HG03025 (cell line): ENCODE measurements around the gene FAM53B.
A peak's percentile ranks its signal among the peaks of the same experiment; 100 is the strongest.
"Not testable (repeated sequence)": the region's sequence is repeated elsewhere in the genome, so short reads cannot be mapped to it uniquely, and the experiment has no call there.

ENCODE experiments used
- ATAC-seq: cut with Tn5 transposase; IDR thresholded peaks from one replicate; pipeline ENCODE4 v1.9.1; 2021; ENCODE audit warnings: mild to moderate bottlenecking, moderate library complexity; ENCODE audit not compliant: unreplicated experiment, low FRiP score

FAM53B gene, protein sequence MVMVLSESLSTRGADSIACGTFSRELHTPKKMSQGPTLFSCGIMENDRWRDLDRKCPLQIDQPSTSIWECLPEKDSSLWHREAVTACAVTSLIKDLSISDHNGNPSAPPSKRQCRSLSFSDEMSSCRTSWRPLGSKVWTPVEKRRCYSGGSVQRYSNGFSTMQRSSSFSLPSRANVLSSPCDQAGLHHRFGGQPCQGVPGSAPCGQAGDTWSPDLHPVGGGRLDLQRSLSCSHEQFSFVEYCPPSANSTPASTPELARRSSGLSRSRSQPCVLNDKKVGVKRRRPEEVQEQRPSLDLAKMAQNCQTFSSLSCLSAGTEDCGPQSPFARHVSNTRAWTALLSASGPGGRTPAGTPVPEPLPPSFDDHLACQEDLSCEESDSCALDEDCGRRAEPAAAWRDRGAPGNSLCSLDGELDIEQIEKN

DNA sequence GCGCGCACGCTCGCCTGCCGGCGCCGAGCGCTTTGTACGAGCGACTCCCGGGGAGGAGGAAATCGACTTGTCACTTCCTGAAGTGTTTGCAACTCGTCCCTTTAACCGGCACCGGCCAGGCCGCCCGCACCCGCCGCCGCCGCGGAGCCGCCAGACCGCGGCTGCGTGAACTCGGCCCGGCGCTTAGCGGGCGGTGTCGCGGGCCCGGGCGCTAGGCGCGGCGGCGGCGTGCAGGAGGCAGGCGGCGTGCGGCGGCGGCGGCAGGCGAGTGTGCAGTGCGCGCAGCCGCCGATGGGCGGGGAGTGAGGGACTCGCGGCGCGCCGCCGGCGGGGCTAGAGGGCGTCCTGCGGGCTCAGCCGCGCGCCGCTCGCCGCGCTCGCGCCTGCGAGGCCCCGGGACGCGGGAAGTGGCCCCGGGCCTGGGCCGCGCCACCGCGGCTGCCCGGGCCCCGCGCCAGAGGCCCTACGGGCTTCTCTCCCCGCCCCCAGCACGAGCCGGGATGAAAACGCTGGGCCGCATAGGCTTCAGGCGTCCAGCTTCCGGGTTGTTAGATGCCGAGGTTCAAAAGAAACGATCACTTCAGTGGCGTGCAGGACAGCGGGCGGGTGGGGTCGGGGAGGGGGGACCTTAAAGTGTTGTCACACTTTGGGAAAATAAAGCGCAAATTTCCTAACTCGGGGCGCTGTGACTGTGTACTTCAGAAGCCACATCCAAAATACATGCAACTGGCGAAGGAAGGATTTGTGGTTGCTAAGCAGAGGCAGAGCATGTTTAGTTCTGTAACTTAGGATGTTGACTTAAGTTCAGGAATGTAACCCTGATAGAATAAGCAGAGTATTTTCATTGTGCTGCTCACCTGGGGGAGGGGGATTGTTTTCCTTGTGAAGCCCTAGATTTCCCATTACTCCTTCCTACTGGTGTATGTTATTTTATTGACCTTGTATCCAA, at the start of gene FAM53B:
TSS of gene FAM53B (minus strand) at position 277 of the 949 bp plus-strand sequence. CDS start 37,665 bp downstream, outside the sequence.
- ATAC-seq: peak; percentile 64

DNA sequence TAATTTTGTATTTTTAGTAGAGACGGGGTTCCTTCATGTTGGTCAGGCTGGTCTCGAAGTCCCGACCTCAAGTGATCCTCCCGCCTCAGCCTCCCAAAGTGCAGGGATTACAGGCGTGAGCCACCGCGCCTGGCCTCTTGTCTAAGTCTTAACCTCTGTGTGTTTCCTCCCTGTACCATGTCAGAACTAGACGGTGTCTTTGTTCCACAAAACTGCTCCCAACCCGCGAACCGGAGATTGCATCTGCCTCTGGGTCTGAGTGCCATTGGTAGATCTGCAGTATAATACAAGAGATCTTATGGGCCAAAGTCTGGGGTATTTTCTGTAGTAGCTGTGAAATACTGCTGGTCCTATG, 48.8 kb upstream of the FAM53B start:
- no peak for ATAC-seq

DNA sequence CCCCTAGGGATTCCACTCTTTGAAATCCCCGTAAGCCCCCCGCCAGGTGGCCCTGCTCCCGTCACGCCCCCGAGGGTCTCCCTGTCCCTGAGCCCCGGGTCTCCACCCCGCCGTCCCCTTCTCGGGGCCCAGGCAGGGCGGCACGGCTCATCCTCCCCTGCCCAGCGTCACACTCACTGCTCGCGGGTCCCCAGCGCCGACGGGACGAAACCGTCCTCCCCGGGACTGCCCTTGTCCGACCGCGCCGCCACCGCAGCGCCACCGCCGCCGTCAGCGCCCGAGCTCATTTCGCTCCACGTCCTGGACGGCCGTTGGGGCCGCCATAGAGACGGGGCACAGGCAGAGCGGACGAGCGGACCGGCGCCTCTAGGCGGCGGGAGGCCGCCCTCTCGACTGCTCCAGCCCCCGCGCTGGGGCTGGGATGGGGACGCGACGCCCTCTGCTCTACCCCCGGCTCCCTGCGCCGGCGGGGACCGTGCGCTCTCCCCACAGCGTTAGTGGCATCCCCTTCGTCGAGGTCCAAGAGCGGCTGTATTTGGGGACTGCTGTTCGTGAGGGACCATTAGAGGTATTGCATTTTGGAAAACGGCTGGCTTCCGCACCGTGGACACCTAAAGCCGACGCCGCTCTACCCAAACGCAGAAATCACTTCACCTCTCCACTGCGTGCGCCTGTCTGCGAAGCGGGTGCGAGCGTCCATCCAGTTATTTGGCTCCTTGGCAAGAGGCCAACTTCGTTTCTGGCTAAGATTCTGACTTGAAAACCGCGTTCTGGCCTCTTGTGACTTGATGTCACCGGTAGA, 47.6 kb upstream of the FAM53B start, which contains the start of gene EEF1AKMT2:
TSS of gene EEF1AKMT2 (minus strand) at position 341 of the 802 bp plus-strand sequence. CDS start at position 287, 54 bp downstream.
- ATAC-seq: peak; percentile 77

DNA sequence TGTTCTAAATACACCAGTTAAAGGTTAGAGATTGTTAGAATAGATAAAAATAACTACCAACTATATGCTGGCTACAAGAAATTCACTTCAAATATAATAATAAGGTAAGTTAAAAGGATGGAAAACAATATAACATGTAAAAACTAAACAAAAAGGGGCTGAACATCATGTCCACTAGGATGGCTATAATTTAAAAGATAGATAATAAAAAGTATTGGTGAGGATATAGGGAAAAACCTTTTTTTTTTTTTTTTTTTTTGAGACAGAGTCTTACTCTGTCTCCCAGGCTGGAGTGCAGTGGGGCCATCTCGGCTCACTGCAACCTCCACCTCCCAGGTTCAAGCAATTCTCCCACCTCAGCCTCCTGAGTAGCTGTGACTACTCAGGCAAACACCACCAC, 38.7 kb upstream of the FAM53B start:
- ATAC-seq: not testable (repeated sequence)

DNA sequence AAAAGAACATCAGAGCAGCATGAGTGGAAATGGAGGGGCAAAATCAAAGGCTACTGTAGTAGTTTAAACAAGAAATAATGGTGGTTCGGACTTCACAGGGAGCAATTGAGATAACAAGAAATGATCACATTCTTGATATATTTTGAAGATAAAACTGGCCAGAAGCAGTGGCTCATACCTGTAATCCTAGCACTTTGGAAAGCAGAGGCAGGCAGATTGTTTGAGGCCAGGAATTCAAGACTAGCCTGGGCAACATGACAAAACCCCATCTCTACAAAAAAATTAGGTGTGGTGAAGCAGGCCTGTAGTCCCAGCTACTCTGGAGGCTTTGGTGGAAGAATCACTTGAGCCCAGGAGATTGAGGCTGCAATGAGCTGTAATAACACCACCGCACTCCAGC, 24.6 kb upstream of the FAM53B start:
- ATAC-seq: no peak

DNA sequence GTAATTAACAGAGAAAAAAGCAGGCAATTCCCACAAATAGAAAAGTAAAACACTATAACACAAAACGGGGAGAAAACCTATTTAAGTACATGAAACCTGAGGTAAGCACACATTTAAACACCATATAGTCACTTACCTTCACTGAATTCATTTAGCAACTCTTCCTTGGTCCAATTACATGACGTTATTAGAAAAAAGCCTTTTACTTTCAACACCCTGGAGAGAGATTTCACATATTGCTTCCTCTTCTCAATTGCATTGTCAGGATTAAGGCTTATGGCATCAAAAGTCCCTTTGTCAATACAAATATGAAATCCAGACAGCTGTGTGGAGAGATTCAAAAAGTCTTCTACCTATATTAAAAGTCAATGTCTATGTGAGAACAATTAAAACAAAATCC, 21.1 kb upstream of the FAM53B start:
- ATAC-seq: no peak

DNA sequence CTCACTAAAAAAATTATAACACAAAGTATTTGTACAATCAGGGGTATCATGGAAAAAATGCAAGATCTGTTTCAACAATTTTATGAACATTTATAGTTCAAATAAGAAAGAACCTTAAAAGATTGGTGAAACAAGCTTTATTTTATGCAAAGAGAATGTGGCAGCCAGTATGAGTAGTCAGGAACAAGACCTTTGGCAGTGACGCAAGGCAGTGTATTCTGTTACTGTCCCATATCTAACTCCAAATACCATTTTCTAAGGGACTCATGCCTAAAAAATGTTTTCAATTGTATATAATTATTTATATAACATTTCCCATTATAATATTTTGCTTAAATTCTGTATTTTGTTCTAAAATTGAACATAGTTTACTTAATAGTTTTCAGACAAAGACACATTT, 19.1 kb upstream of the FAM53B start:
- ATAC-seq: no peak

DNA sequence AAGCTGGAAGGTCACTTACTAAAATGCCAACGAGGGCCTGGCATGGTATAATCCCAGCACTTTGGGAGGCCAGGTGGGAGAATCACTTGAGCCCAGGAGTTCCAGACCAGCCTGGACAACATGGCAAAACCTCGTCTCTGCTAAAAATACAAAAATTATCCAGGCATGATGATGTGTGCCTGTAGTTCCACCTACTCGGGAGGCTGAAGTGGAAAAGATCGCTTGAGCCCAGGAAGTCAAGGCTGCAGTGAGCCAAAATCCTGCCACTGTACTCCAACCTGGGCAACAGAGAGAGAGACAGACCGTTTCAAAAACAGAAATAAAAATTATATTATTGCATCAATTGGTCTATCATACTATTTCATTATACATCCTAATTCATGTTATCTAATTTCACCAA, 18.1 kb upstream of the FAM53B start:
- no peak for ATAC-seq

DNA sequence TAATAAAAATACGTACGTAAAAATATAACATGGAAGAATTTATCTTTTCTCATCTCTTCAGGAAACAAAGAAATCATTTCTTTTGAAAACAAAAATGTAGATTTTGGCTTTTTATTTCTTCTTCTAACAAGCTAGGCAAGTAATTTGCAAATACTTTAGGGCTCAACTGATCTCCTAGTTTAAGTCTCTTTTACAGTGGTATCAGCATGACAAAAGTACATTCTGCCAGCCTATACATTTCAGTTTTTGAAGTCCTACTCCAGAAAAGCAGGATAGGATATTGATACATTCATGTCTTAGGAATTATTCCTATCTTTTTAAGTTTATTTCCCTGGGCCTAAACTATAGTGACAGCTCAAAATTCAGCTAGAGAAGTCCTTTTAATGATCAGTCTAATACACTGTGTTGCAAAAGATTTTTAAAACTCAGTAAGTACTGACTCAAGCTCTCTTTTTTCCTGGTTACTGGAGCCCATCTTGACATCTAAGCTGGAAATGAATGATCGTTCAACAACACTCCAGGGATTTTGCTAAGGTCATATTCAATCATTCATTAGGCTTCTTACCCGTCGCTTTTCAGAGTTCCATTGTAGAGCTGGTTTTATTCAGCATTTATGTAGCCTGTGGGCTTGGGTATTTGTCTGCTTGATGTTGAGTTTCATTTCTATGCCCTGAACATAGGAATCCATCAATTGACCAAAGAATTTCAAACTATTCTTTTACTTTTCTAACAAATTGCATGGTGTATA, 12.2 kb upstream of the FAM53B start:
- no peak for ATAC-seq

DNA sequence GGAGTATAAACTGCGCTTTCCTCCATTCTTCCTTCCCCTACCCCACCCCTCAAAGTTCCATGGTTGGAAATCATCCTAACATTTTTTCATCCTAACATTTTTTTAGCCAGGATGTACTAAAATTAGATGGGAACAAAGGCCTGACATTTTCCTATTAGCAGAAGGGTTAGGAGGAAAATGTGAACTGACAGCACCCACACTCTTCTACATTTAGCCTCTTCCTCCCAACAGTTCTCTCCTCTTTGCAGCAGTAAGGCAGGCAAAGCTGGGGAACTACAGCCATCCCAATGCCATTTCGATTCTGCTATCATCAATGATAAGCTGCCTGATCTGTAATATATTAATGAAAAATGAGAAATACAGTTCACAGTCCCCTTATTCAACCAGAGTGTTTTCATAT, 11.4 kb upstream of the FAM53B start:
- ATAC-seq: no peak

DNA sequence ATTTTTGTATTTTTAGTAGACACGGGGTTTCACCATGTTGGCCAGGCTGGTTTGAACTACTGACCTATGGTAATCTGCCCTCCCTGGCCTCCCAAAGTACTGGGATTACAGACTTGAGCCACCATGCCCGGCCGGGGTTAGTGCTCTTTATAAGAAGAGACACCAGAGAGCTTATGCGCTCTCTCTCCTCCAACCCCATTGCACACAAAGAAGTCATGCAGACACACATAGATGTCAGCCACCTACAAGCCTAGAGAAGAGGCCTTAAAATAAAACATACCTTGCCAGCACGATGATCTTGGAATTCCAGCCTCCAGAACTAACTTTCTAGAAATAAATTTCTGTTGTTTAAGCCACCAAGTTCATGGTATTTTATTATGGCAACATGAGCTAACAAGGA, 10.0 kb upstream of the FAM53B start:
- ATAC-seq: no peak

DNA sequence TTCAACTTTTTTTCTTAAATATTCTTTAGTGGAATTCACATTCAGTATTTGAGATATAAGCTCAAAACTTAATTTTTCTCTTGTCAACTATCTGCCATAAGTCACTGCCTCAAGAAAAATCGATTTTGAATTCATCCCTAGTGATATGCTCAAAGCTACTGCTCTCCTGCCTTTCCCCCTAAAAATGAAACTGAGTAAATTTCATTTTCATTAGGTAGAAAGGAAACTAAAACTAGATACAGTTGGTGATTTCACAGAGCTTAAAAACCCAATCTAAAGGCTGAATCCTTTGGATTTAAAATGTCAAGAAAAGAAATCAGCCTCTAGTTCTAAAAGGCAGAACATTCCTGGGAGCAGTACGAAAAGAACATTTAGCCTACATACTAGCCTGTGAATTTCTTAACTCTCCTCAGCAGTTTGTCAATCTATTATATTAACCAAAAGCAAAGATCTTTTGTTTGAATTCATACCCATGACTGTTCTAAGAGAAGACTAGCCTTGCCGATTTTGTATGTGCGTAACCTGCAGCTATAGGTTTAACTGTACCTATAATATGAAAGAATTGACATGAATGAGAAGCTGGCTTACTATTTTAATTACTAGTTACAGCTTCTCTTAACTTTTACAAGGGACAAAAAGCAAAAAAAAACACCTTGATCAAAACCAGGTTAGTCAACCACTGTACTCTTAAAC, 4.9 kb upstream of the FAM53B start:
- ATAC-seq: no peak

DNA sequence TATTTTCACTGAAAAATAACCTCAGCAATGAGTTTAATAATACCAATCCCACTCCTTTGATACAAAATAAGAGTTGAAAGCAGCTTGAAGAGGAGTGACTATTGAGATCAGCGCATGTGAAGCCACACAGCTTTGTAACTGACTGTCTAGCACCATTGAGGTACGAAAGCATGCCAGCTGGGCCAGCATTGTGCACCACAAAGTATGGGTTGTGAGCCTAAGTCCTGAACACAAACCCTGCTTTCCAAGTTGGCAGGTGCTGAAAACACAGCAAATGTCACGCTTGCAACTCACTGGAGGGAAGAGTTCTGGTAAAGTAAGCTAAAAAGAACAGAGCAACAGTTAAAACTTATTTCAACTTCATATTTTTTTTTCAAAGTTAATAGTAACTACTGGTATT, 4.0 kb upstream of the FAM53B start:
- no peak for ATAC-seq

DNA sequence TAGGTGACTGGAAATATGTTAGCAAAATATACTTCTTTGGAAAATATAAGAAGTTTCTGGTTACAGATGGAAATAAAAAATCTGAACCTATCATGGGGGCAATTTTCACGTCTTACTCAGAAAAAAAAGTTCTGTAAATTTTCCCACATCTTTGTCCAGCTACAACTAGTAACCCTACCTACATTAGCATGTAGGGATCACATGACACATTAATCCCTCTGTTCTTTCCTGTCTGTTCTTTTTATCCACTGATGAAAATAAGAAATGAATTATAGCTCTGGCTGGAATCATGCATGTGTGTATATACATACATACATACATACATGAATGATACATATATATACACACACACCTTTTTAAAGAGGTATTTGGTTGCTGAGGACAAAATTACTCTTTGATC, 3.6 kb upstream of the FAM53B start:
- ATAC-seq: no peak

DNA sequence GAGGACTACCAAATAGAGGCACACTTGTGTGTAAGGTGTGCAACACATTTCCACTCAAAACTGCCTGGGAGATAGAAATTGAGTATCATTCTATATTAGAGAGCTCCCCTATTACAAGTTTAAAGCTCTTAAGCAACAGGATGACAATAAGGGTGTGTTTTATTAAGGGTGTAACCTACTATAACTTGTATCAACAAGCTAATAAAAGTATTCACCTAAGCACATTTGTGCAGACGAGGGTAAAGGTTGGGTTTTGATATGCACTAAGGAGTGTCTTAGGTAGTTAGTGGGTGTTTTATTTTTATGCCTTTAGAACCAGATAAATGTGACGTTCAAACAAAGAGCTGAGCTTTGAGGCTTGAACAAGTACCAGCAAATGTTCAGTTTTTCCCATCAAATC, 2.8 kb upstream of the FAM53B start:
- no peak for ATAC-seq

DNA sequence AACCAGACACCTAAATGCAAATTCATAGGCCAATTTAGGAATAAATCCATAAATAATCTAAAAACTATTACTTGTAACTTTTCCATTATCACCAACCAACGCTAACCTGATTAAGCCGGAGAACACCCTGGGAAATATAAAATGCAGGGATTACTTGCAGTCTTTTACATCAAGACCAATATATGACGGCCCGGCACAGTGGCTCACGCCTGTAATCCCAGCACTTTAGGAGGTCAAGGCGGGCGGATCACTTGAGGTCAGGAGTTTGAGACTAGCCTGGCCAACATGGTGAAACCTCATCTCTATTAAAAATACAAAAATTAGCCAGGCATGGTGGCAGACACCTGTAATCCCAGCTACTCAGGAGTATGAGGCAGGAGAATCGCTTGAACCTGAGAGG, 2.3 kb upstream of the FAM53B start:
- ATAC-seq: not testable (repeated sequence)

DNA sequence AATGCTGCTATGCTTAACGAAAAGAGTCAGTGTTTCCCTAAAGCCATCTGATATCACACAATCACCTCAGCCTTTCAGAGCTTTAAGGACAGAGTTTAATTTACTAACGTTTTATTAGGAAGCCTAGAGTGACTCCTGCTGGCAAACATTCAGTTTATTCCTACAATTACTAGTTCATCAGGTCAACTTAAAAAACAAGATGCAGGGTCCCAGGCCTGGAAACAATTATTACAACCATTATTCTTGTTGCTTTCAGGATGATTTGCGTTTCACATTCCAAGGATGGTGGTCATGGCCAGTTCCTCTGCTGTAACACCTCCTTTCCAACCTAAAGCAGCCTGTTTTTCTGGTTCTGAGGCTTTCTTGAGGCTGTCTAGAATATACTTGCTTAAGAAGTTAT, 1.5 kb upstream of the FAM53B start:
- no peak for ATAC-seq

DNA sequence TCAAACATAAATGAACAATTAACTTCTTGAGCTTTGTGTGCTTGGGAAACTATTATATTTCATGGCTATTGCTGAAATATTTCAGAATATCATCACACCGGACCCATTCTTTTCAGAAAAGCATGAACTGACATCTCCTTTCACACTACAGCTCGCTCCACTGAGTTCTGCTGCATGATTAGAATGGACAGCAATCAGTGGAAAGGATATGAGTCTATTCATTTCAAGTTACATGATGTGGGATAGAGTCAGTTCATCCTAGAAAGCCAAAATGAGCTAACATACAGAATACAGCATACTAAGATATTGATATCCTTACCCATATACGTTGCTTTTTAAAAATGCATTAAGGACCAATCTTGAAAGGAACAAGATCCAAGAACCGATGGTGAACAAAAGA, 1.1 kb upstream of the FAM53B start:
- ATAC-seq: no peak
